Astrocyte (in vitro differentiated cells and primary cell): ENCODE data around the gene SIAH3. TPM values are rescaled to one million over a fixed set of nuclear protein-coding genes. Genes with fewer than 3 reads are reported as not detected.

Source experiments
- DNase-seq: peaks from one replicate; pipeline ENCODE4 v3.0.0-alpha.2; 2010; ENCODE audit warnings: low read depth
- FAIRE-seq: peaks from 2 replicates; lab custom pipeline; 2011; peaks lifted over from hg19 to GRCh38; lab: Jason Lieb, UNC
- H2AFZ ChIP-seq: 2 replicates; pipeline ENCODE4 v1.6.0; 2012; ENCODE audit warnings: low read depth, low read length, inconsistent platforms
- H3K27ac ChIP-seq: 2 replicates; pipeline ENCODE4 v1.5.1; 2011; ENCODE audit warnings: low read depth, low read length, inconsistent platforms
- H3K27me3 ChIP-seq: 2 replicates; pipeline ENCODE4 v1.6.0; 2011; ENCODE audit warnings: low read length, inconsistent platforms; ENCODE audit not compliant: insufficient read depth
- H3K36me3 ChIP-seq: 2 replicates; pipeline ENCODE4 v1.5.1; 2011; ENCODE audit warnings: low read length, inconsistent platforms; ENCODE audit not compliant: insufficient read depth
- H3K4me1 ChIP-seq: 2 replicates; pipeline ENCODE4 v1.5.1; 2011; ENCODE audit warnings: low read length, inconsistent platforms; ENCODE audit not compliant: insufficient read depth
- H3K4me2 ChIP-seq: 2 replicates; pipeline ENCODE4 v1.6.0; 2012; ENCODE audit warnings: low read length, inconsistent platforms
- H3K4me3 ChIP-seq: 2 replicates; pipeline ENCODE4 v1.5.1; 2011; ENCODE audit warnings: low read depth, mild to moderate bottlenecking, low read length, inconsistent platforms; ENCODE audit not compliant: insufficient read depth
- H3K79me2 ChIP-seq: 2 replicates; pipeline ENCODE4 v1.6.0; 2012; ENCODE audit warnings: mild to moderate bottlenecking, low read length, inconsistent platforms; ENCODE audit not compliant: insufficient read depth
- H3K9ac ChIP-seq: 2 replicates; pipeline ENCODE4 v1.6.0; 2012; ENCODE audit warnings: mild to moderate bottlenecking, low read length, inconsistent platforms
- H3K9me3 ChIP-seq: 2 replicates; pipeline ENCODE4 v1.5.1; 2012; ENCODE audit warnings: low read depth, mild to moderate bottlenecking, low read length, inconsistent platforms; ENCODE audit not compliant: insufficient read depth
- H4K20me1 ChIP-seq: 2 replicates; pipeline ENCODE4 v1.6.0; 2012; ENCODE audit warnings: low read length, inconsistent platforms; ENCODE audit not compliant: insufficient read depth
- H3K27ac Mint-ChIP-seq: one replicate; pipeline ENCODE4 v1.8.0; 2021; ENCODE audit warnings: mild to moderate bottlenecking, mixed read lengths; ENCODE audit not compliant: unreplicated experiment
- H3K27me3 Mint-ChIP-seq: one replicate; pipeline ENCODE4 v1.8.0; 2021; ENCODE audit warnings: low read depth, mixed read lengths; ENCODE audit not compliant: unreplicated experiment
- H3K36me3 Mint-ChIP-seq: one replicate; pipeline ENCODE4 v1.8.0; 2021; ENCODE audit warnings: low read depth, mixed read lengths; ENCODE audit not compliant: unreplicated experiment
- H3K4me1 Mint-ChIP-seq: one replicate; pipeline ENCODE4 v1.8.0; 2021; ENCODE audit warnings: low read depth, mixed read lengths; ENCODE audit not compliant: unreplicated experiment
- H3K4me3 Mint-ChIP-seq: one replicate; pipeline ENCODE4 v1.8.0; 2021; ENCODE audit warnings: mild to moderate bottlenecking, moderate library complexity, mixed read lengths; ENCODE audit not compliant: unreplicated experiment
- H3K9me3 Mint-ChIP-seq: one replicate; pipeline ENCODE4 v1.8.0; 2021; ENCODE audit warnings: mild to moderate bottlenecking, mixed read lengths; ENCODE audit not compliant: unreplicated experiment
- EZH2 ChIP-seq: IDR thresholded peaks from 2 replicates; pipeline ENCODE4 v1.6.1; 2012; ENCODE audit warnings: mild to moderate bottlenecking, low read length, inconsistent platforms; ENCODE audit not compliant: insufficient read depth
- total RNA-seq: library from RNA; stranded (reverse); gene quantifications from 2 replicates; pipeline ENCODE4 v1.2.1, GENCODE V29; 2021
- TF ChIP-seq, protein P1 (sequence below): IDR thresholded peaks from 2 replicates; pipeline ENCODE4 v1.5.1; 2011; ENCODE audit warnings: low read depth, mild to moderate bottlenecking, inconsistent platforms, low read length, moderate library complexity; ENCODE audit not compliant: insufficient read depth

The SIAH3 gene
- total RNA-seq, 1 donor from 2014 or later, result 0.07 TPM

DNA sequence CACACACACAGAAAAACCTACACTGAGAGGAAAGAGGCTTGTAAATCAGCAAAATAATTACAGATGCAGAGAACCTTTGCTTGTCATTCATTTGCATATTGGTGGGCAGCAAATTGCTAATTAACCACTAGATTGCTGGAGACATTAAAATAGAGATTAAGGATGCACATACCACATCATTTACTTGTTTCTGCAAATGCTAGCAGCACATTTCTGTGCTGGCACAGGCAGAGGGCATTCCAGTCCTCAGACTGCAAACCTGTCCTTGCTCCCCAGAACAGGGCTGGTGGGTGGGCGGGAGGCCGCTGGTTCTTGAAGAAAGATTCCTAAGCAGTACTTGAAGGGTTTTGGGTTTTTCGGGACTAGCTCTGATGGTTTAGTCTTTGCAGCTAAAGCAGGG lies 941 bp upstream of the SIAH3 start:
- H4K20me1 ChIP-seq, result no peaks in the 10 kb centered on the region
- FAIRE-seq (no peak), DNase-seq (no peak)
- TF ChIP-seq EZH2, result no peak
- TF ChIP-seq, protein P1, sequence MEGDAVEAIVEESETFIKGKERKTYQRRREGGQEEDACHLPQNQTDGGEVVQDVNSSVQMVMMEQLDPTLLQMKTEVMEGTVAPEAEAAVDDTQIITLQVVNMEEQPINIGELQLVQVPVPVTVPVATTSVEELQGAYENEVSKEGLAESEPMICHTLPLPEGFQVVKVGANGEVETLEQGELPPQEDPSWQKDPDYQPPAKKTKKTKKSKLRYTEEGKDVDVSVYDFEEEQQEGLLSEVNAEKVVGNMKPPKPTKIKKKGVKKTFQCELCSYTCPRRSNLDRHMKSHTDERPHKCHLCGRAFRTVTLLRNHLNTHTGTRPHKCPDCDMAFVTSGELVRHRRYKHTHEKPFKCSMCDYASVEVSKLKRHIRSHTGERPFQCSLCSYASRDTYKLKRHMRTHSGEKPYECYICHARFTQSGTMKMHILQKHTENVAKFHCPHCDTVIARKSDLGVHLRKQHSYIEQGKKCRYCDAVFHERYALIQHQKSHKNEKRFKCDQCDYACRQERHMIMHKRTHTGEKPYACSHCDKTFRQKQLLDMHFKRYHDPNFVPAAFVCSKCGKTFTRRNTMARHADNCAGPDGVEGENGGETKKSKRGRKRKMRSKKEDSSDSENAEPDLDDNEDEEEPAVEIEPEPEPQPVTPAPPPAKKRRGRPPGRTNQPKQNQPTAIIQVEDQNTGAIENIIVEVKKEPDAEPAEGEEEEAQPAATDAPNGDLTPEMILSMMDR, result no peak
- no peak overlapping the region for H3K27ac ChIP-seq
- no peaks in the 10 kb centered on the region for H3K36me3 ChIP-seq
- peaks cover 16% of the 10 kb centered on the region for H3K4me1 ChIP-seq
- Mint-ChIP-seq H3K9me3 (peaks cover 1% of the 10 kb centered on the region), H3K36me3 (no peaks in the 10 kb centered on the region), H3K4me3 (no peak overlapping the region), H3K4me1 (peaks cover 21% of the 10 kb centered on the region), H3K27ac (no peak overlapping the region), H3K27me3 (peaks cover 32% of the 10 kb centered on the region)
- H3K4me3 ChIP-seq, result no peak overlapping the region
- no peaks in the 10 kb centered on the region for H3K9me3 ChIP-seq
- H2AFZ ChIP-seq, result no peak overlapping the region
- peaks cover 43% of the 10 kb centered on the region for H3K27me3 ChIP-seq
- no peaks in the 10 kb centered on the region for H3K79me2 ChIP-seq
- no peak overlapping the region for H3K4me2 ChIP-seq
- no peak overlapping the region for H3K9ac ChIP-seq

DNA sequence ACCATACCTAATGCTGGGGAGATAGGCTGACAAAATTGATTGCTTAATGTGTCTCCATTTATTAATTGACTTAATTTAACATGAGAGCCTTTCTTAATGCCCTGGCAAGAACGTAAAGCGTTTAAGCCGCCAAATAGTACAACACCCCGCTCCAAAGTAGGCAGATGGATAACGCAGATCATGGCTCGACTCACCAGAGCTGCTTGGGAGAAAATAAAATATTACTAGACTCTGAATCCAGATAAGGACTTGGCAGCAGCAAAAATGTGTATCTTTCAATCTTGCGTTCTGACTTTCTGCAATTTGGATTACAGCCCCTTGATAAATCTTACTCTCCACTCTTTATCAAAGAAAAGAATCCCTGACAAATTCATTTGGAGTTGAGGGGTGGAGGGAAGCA lies 403 bp upstream of the SIAH3 start:
- TF ChIP-seq, protein P1, result no peak
- no peak for TF ChIP-seq EZH2
- Histone ChIP-seq H3K79me2 (no peaks in the 10 kb centered on the region), H3K36me3 (no peaks in the 10 kb centered on the region), H2AFZ (no peak overlapping the region), H3K9me3 (no peaks in the 10 kb centered on the region), H3K4me1 (peaks cover 20% of the 10 kb centered on the region), H3K9ac (no peak overlapping the region), H3K4me2 (peak overlapping the region; percentile 84), H4K20me1 (no peaks in the 10 kb centered on the region), H3K27me3 (peaks cover 43% of the 10 kb centered on the region), H3K4me3 (peak overlapping the region; percentile 58), H3K27ac (no peak overlapping the region)
- Mint-ChIP-seq H3K4me1 (peaks cover 26% of the 10 kb centered on the region), H3K9me3 (peaks cover 1% of the 10 kb centered on the region), H3K27me3 (peaks cover 32% of the 10 kb centered on the region), H3K27ac (no peak overlapping the region), H3K36me3 (no peaks in the 10 kb centered on the region), H3K4me3 (no peak overlapping the region)
- DNase-seq (no peak), FAIRE-seq (no peak)

DNA sequence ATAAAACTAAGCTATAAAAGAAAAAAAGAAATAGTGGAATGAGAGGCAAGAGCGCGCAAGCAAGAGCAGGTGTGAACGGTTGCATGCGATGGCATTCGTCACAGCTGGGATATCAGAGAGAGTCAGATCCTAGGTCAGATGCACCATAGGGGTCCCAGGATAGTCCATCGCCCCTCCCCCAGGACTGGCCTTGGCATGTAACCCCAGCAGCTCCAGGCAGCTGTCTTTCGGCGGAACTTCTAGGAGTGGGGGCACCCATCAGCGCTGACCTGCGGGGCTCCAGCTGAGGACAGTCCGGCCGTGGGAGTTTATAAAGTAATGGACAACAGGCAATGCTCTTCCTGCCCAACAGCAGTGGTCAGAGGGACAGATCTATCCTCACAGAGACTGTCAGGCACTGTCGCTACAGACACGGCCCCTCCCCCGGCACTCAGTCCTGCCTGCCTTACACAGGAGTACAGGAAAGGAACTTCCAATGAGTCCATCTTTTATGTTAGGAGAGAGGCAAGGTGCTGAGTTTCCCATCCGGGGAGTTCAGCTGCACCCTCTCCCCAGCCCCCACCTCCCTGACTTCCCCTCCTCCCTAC lies 1.4 kb downstream of the SIAH3 start:
- Mint-ChIP-seq H3K27ac (no peak overlapping the region), H3K4me3 (no peak overlapping the region), H3K4me1 (peaks cover 28% of the 10 kb centered on the region), H3K27me3 (peaks cover 32% of the 10 kb centered on the region), H3K36me3 (no peaks in the 10 kb centered on the region), H3K9me3 (peaks cover 1% of the 10 kb centered on the region)
- peaks cover 20% of the 10 kb centered on the region for H3K4me1 ChIP-seq
- peak overlapping the region; percentile 58 for H3K4me3 ChIP-seq
- H2AFZ ChIP-seq, result no peak overlapping the region
- H3K9me3 ChIP-seq, result no peaks in the 10 kb centered on the region
- FAIRE-seq (no peak), DNase-seq (no peak)
- H3K9ac ChIP-seq, result no peak overlapping the region
- no peaks in the 10 kb centered on the region for H3K36me3 ChIP-seq
- peaks cover 43% of the 10 kb centered on the region for H3K27me3 ChIP-seq
- no peaks in the 10 kb centered on the region for H4K20me1 ChIP-seq
- TF ChIP-seq, protein P1, result no peak
- no peak for TF ChIP-seq EZH2
- H3K79me2 ChIP-seq, result no peaks in the 10 kb centered on the region
- peak overlapping the region; percentile 84 for H3K4me2 ChIP-seq
- H3K27ac ChIP-seq, result no peak overlapping the region
